Measurements from ENCODE around the gene PDGFRB.

DNA sequence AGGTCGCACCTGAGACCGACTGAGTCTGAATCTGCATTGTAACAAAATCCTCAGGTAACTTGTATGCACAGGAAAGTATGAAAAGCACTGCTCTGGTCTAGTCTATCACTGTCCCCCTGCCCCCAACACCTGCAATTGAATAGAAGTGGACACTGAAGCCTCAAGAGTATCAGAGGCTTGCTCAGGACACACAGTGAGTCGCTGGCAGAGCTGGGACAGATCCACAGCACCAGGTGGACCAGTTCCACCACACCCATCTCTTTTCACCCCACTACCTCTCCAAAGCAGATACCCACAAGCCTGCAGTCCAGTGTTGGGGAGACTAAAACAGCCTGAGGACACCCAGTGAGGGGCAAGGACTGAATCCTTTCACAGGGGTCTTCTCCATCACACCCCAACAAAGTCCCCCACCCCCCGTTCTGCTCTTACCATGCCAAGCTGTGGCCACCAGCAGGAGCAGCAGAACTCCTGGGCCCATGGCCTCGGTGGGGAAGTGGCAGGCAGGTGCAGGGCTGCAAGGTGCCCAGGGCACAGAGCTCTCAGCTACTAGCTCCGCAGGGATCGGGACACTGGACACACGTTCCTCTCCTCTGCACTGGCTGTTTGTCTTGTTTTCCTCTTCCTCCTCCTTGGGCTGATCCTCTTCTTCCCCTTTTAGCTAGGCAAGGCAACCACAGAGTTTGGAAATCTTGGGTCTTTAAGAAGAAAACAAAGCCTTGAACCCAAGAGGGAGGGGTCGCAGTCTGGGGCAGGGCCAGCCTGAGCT lies 69.5 kb downstream of the PDGFRB start, which contains the start of gene CSF1R:
- TF ChIP-seq NFE2L2 (IDR thresholded peaks at IDR 0.05; ENCODE audit: low read depth, low read length) = no peak
- no peak for TF ChIP-seq POLR2A (IDR thresholded peaks at IDR 0.05; ENCODE audit: low read depth, low read length)
- TF ChIP-seq, protein P1, sequence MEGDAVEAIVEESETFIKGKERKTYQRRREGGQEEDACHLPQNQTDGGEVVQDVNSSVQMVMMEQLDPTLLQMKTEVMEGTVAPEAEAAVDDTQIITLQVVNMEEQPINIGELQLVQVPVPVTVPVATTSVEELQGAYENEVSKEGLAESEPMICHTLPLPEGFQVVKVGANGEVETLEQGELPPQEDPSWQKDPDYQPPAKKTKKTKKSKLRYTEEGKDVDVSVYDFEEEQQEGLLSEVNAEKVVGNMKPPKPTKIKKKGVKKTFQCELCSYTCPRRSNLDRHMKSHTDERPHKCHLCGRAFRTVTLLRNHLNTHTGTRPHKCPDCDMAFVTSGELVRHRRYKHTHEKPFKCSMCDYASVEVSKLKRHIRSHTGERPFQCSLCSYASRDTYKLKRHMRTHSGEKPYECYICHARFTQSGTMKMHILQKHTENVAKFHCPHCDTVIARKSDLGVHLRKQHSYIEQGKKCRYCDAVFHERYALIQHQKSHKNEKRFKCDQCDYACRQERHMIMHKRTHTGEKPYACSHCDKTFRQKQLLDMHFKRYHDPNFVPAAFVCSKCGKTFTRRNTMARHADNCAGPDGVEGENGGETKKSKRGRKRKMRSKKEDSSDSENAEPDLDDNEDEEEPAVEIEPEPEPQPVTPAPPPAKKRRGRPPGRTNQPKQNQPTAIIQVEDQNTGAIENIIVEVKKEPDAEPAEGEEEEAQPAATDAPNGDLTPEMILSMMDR (conservative IDR thresholded peaks at IDR 0.05; ENCODE audit: low read depth, low read length) = no peak
